WTC11 (cell line): ENCODE results near the gene PWP1. TPM values are rescaled to one million over a fixed set of nuclear protein-coding genes. Genes with fewer than 3 reads are reported as not detected.

Experiments used
- CREB1 ChIP-seq: sonication (generic); formaldehyde crosslinking; IDR thresholded peaks from 2 replicates; pipeline ENCODE4 v1.8.0; 2023; ENCODE audit warnings: mild to moderate bottlenecking, missing genetic modification reagents
- GTF2I ChIP-seq: fragments of 250-450 bp; sonication (Bioruptor Pico); conservative IDR thresholded peaks from 2 replicates; pipeline ENCODE4 v1.4.0; 2021; ENCODE audit warnings: mild to moderate bottlenecking
- JAZF1 ChIP-seq: fragments of 250-450 bp; sonication (Bioruptor Pico); IDR thresholded peaks from 2 replicates; pipeline ENCODE4 v1.9.0; 2021; ENCODE audit warnings: moderate library complexity, mild to moderate bottlenecking, inconsistent platforms
- MYBL2 ChIP-seq: sonication (generic); formaldehyde crosslinking; IDR thresholded peaks from 2 replicates; pipeline ENCODE4 v1.8.1; 2023; ENCODE audit warnings: mild to moderate bottlenecking, moderate library complexity, missing genetic modification reagents
- NFE2L1 ChIP-seq: sonication (generic); formaldehyde crosslinking; IDR thresholded peaks from 2 replicates; pipeline ENCODE4 v1.8.1; 2023; ENCODE audit warnings: missing genetic modification reagents
- OVOL2 ChIP-seq: fragments of 250-450 bp; sonication (Bioruptor Pico); IDR thresholded peaks from 2 replicates; pipeline ENCODE4 v1.9.0; 2021; ENCODE audit warnings: mild to moderate bottlenecking, borderline replicate concordance
- PRRX2 ChIP-seq: fragments of 250-450 bp; sonication (Bioruptor Pico); IDR thresholded peaks from 2 replicates; pipeline ENCODE4 v1.8.0; 2021; ENCODE audit warnings: mild to moderate bottlenecking
- SMAD3 ChIP-seq: sonication (generic); formaldehyde crosslinking; IDR thresholded peaks from 2 replicates; pipeline ENCODE4 v1.8.0; 2022; ENCODE audit warnings: missing genetic modification reagents, mild to moderate bottlenecking, borderline replicate concordance
- TCF7 ChIP-seq: sonication (generic); formaldehyde crosslinking; IDR thresholded peaks from 2 replicates; pipeline ENCODE4 v1.8.0; 2022; ENCODE audit warnings: mild to moderate bottlenecking, low read depth, missing genetic modification reagents, moderate library complexity
- TP53 ChIP-seq: sonication (generic); formaldehyde crosslinking; IDR thresholded peaks from 2 replicates; pipeline ENCODE4 v1.8.1; 2023; ENCODE audit warnings: mild to moderate bottlenecking, missing genetic modification reagents
- ZNF232 ChIP-seq: sonication (generic); formaldehyde crosslinking; IDR thresholded peaks from 2 replicates; pipeline ENCODE4 v1.8.0; 2022; ENCODE audit warnings: mild to moderate bottlenecking, missing genetic modification reagents
- ZNF423 ChIP-seq: fragments of 250-450 bp; sonication (Bioruptor Pico); IDR thresholded peaks from 2 replicates; pipeline ENCODE4 v2.1.2; 2022; ENCODE audit warnings: mild to moderate bottlenecking, moderate library complexity
- ZNF671 ChIP-seq: fragments of 250-450 bp; sonication (Bioruptor Pico); IDR thresholded peaks from 2 replicates; pipeline ENCODE4 v1.8.0; 2021; ENCODE audit warnings: mild to moderate bottlenecking
- total RNA-seq: library from RNA; stranded (reverse); gene quantifications from 3 replicates; pipeline ENCODE4 v1.2.3, GENCODE V29; 2021
- TF ChIP-seq, protein P1 (sequence below): fragments of 250-450 bp; sonication (Bioruptor Pico); IDR thresholded peaks from 2 replicates; pipeline ENCODE4 v1.9.0; 2021; ENCODE audit warnings: mild to moderate bottlenecking
- TF ChIP-seq, protein P2 (sequence below): sonication (generic); formaldehyde crosslinking; IDR thresholded peaks from 2 replicates; pipeline ENCODE4 v1.8.0; 2023; ENCODE audit warnings: missing genetic modification reagents, mild to moderate bottlenecking, borderline replicate concordance
- TF ChIP-seq, protein P3 (sequence below): fragments of 250-450 bp; sonication (Bioruptor Pico); IDR thresholded peaks from 2 replicates; pipeline ENCODE4 v2.1.2; 2022; ENCODE audit warnings: mild to moderate bottlenecking, moderate library complexity
- TF ChIP-seq, protein P4 (sequence below): sonication (generic); formaldehyde crosslinking; IDR thresholded peaks from 2 replicates; pipeline ENCODE4 v1.8.1; 2023; ENCODE audit warnings: mild to moderate bottlenecking, moderate library complexity, missing genetic modification reagents
- TF ChIP-seq, protein P5 (sequence below): sonication (generic); formaldehyde crosslinking; conservative IDR thresholded peaks from 2 replicates; pipeline ENCODE4 v1.8.1; 2022; ENCODE audit warnings: mild to moderate bottlenecking, missing genetic modification reagents
- TF ChIP-seq, protein P6 (sequence below): fragments of 250-450 bp; sonication (Bioruptor Pico); conservative IDR thresholded peaks from 2 replicates; pipeline ENCODE4 v1.9.0; 2021; ENCODE audit warnings: mild to moderate bottlenecking
- TF ChIP-seq, protein P7 (sequence below): sonication (generic); formaldehyde crosslinking; IDR thresholded peaks from 2 replicates; pipeline ENCODE4 v1.8.0; 2022; ENCODE audit warnings: missing genetic modification reagents

The PWP1 gene
- total RNA-seq, 1 experiment from 2014 or later: 54.2 TPM

DNA sequence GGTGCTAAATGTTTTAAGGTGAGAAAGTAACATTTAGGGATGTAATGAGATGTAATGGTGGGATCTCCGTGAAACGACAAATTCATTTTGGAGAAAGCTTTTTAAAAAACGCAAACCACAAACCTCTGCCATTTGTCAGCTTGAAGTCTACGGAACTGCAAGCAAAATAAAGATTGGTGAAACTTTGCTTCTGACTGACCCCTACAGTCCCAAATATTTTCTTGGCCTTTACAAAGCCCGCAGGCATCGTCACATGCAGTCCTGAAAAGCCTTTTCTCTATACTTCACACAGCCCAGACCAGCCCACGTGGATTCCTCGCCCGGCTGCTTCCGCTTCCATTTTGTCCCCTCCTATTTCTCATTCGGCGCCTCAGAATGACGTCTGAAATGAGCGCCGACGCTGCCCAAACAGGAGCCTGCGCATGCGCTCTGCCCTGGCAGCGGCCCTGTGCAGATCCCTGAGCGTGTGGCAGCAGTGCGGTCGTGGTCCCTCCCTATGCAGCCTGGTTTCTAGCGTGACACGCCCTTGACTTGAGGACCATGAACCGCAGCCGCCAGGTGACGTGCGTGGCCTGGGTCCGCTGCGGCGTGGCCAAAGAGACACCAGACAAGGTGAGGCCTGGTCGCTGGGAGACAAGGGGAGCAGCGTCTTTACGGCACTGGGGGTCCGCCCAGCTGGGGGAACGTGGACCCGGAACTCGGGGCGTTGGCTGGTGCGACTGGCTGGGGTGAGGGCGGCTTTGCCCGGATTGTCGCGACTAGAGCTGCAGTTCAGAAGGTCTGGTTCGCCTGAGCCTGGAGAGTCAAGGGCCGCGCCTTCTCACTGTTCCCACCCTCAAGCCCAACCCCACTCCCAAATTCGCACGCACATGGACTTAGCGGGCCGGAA lies at the start of gene PWP1 (continued):
- TF ChIP-seq, protein P1, sequence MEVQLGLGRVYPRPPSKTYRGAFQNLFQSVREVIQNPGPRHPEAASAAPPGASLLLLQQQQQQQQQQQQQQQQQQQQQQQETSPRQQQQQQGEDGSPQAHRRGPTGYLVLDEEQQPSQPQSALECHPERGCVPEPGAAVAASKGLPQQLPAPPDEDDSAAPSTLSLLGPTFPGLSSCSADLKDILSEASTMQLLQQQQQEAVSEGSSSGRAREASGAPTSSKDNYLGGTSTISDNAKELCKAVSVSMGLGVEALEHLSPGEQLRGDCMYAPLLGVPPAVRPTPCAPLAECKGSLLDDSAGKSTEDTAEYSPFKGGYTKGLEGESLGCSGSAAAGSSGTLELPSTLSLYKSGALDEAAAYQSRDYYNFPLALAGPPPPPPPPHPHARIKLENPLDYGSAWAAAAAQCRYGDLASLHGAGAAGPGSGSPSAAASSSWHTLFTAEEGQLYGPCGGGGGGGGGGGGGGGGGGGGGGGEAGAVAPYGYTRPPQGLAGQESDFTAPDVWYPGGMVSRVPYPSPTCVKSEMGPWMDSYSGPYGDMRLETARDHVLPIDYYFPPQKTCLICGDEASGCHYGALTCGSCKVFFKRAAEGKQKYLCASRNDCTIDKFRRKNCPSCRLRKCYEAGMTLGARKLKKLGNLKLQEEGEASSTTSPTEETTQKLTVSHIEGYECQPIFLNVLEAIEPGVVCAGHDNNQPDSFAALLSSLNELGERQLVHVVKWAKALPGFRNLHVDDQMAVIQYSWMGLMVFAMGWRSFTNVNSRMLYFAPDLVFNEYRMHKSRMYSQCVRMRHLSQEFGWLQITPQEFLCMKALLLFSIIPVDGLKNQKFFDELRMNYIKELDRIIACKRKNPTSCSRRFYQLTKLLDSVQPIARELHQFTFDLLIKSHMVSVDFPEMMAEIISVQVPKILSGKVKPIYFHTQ (CRISPR knock-in tag): no peak
- TF ChIP-seq ZNF423 (CRISPR knock-in tag) (no peak), PRRX2 (CRISPR knock-in tag) (no peak), ZNF232 (no peak), MYBL2 (CRISPR knock-in tag) (peak; percentile 84), NFE2L1 (CRISPR knock-in tag) (0 out of 2 replicates have a peak, but pooled peaks have one; percentile 34), JAZF1 (CRISPR knock-in tag) (no peak), ZNF671 (CRISPR knock-in tag) (no peak), SMAD3 (CRISPR knock-in tag) (0 out of 2 replicates have a peak, but pooled peaks have one; percentile 60), GTF2I (CRISPR knock-in tag) (no peak), CREB1 (CRISPR knock-in tag) (peak; percentile 91), TP53 (no peak), TCF7 (CRISPR knock-in tag) (no peak), OVOL2 (CRISPR knock-in tag) (no peak)
- TF ChIP-seq, protein P2, sequence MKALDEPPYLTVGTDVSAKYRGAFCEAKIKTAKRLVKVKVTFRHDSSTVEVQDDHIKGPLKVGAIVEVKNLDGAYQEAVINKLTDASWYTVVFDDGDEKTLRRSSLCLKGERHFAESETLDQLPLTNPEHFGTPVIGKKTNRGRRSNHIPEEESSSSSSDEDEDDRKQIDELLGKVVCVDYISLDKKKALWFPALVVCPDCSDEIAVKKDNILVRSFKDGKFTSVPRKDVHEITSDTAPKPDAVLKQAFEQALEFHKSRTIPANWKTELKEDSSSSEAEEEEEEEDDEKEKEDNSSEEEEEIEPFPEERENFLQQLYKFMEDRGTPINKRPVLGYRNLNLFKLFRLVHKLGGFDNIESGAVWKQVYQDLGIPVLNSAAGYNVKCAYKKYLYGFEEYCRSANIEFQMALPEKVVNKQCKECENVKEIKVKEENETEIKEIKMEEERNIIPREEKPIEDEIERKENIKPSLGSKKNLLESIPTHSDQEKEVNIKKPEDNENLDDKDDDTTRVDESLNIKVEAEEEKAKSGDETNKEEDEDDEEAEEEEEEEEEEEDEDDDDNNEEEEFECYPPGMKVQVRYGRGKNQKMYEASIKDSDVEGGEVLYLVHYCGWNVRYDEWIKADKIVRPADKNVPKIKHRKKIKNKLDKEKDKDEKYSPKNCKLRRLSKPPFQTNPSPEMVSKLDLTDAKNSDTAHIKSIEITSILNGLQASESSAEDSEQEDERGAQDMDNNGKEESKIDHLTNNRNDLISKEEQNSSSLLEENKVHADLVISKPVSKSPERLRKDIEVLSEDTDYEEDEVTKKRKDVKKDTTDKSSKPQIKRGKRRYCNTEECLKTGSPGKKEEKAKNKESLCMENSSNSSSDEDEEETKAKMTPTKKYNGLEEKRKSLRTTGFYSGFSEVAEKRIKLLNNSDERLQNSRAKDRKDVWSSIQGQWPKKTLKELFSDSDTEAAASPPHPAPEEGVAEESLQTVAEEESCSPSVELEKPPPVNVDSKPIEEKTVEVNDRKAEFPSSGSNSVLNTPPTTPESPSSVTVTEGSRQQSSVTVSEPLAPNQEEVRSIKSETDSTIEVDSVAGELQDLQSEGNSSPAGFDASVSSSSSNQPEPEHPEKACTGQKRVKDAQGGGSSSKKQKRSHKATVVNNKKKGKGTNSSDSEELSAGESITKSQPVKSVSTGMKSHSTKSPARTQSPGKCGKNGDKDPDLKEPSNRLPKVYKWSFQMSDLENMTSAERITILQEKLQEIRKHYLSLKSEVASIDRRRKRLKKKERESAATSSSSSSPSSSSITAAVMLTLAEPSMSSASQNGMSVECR (CRISPR knock-in tag): peak; percentile 66; the same call in 1 of the 2 replicates
- TF ChIP-seq, protein P3, sequence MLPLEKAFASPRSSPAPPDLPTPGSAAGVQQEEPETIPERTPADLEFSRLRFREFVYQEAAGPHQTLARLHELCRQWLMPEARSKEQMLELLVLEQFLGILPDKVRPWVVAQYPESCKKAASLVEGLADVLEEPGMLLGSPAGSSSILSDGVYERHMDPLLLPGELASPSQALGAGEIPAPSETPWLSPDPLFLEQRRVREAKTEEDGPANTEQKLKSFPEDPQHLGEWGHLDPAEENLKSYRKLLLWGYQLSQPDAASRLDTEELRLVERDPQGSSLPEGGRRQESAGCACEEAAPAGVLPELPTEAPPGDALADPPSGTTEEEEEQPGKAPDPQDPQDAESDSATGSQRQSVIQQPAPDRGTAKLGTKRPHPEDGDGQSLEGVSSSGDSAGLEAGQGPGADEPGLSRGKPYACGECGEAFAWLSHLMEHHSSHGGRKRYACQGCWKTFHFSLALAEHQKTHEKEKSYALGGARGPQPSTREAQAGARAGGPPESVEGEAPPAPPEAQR (CRISPR knock-in tag): no peak
- TF ChIP-seq, protein P4, sequence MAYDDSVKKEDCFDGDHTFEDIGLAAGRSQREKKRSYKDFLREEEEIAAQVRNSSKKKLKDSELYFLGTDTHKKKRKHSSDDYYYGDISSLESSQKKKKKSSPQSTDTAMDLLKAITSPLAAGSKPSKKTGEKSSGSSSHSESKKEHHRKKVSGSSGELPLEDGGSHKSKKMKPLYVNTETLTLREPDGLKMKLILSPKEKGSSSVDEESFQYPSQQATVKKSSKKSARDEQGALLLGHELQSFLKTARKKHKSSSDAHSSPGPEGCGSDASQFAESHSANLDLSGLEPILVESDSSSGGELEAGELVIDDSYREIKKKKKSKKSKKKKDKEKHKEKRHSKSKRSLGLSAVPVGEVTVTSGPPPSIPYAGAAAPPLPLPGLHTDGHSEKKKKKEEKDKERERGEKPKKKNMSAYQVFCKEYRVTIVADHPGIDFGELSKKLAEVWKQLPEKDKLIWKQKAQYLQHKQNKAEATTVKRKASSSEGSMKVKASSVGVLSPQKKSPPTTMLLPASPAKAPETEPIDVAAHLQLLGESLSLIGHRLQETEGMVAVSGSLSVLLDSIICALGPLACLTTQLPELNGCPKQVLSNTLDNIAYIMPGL (CRISPR knock-in tag): peak; percentile 56; the same call in 1 of the 2 replicates
- TF ChIP-seq, protein P5, sequence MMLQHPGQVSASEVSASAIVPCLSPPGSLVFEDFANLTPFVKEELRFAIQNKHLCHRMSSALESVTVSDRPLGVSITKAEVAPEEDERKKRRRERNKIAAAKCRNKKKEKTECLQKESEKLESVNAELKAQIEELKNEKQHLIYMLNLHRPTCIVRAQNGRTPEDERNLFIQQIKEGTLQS: no peak
- TF ChIP-seq, protein P6, sequence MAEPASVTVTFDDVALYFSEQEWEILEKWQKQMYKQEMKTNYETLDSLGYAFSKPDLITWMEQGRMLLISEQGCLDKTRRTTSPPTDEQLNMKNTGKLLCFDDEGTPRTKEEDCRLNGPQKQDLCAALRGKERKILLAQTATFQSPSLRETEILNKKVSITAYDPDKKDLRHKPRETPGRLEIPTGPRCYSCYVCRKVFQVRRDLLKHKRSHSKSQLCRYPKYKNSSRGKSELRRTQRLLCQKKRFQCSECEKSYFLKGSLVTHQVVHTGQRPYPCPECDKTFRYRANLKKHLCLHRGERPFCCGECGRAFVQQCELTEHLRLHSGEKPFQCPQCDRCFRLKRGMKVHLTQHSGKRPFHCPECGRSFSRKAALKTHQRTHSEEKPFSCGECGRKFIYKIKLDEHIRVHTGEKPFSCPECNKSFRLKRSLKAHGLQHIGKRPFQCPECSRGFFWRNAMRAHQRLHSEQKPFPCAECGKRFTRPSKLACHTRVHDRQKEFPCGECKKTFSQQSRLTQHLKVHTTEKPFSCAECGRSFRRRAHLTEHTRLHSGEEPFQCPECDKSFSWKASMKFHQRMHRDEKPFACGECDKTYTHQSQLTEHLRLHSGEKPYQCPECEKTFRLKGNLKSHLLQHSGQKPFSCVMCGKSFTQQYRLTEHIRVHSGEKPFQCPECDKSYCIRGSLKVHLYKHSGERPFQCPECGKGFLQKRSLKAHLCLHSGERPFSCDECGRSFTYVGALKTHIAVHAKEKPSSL: no peak
- TF ChIP-seq, protein P7, sequence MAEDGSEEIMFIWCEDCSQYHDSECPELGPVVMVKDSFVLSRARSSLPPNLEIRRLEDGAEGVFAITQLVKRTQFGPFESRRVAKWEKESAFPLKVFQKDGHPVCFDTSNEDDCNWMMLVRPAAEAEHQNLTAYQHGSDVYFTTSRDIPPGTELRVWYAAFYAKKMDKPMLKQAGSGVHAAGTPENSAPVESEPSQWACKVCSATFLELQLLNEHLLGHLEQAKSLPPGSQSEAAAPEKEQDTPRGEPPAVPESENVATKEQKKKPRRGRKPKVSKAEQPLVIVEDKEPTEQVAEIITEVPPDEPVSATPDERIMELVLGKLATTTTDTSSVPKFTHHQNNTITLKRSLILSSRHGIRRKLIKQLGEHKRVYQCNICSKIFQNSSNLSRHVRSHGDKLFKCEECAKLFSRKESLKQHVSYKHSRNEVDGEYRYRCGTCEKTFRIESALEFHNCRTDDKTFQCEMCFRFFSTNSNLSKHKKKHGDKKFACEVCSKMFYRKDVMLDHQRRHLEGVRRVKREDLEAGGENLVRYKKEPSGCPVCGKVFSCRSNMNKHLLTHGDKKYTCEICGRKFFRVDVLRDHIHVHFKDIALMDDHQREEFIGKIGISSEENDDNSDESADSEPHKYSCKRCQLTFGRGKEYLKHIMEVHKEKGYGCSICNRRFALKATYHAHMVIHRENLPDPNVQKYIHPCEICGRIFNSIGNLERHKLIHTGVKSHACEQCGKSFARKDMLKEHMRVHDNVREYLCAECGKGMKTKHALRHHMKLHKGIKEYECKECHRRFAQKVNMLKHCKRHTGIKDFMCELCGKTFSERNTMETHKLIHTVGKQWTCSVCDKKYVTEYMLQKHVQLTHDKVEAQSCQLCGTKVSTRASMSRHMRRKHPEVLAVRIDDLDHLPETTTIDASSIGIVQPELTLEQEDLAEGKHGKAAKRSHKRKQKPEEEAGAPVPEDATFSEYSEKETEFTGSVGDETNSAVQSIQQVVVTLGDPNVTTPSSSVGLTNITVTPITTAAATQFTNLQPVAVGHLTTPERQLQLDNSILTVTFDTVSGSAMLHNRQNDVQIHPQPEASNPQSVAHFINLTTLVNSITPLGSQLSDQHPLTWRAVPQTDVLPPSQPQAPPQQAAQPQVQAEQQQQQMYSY (CRISPR knock-in tag): no peak
